Adrenal gland (tissue), 5 donors: ENCODE measurements around the gene WFS1.

Experiments used
- CTCF ChIP-seq, 6 experiments: fragments of 450-650 bp in 4 of 6; fragments of 200-600 bp in 2 of 6; sonication (generic) in 1 of 6; IDR thresholded peaks; 1 replicate in 5 of 6; 2 replicates in 1 of 6; pipeline versions ENCODE4 v1.5.1 to v1.8.0; 2016 to 2021; ENCODE audit warnings: antibody characterized with exemption in 6 of 6, mild to moderate bottlenecking in 2 of 6, moderate library complexity in 1 of 6
- POLR2A ChIP-seq, 2 donors: fragments of 450-650 bp; IDR thresholded peaks; one replicate each; pipeline ENCODE4 v1.6.1; 2017; ENCODE audit warnings: antibody characterized with exemption in 2 of 2, mild to moderate bottlenecking in 2 of 2, moderate library complexity in 1 of 2
- donor health status: DM: no; HTN: no; CAD: no.

- TF ChIP-seq CTCF (IDR thresholded peaks at IDR 0.05) (no peak), POLR2A (IDR thresholded peaks at IDR 0.05) (no peak)
Measured at GRCh38 chr4:6334203-6334887, 64.7 kb downstream of the WFS1 start.
